KG1 (cell line): ENCODE results near the gene CRTC2.
"Not testable (repeated sequence)": the region's sequence is repeated elsewhere in the genome, so short reads cannot be mapped to it uniquely, and the experiment has no call there.

Experiments
- DNase-seq: peaks from one replicate; lab custom pipeline; 2025; lab: John Stamatoyannopoulos, UW

The CRTC2 gene

GRCh38 chr1:153929426-153929825 lies 29.0 kb downstream of the CRTC2 start:
- no peak for DNase-seq

DNA sequence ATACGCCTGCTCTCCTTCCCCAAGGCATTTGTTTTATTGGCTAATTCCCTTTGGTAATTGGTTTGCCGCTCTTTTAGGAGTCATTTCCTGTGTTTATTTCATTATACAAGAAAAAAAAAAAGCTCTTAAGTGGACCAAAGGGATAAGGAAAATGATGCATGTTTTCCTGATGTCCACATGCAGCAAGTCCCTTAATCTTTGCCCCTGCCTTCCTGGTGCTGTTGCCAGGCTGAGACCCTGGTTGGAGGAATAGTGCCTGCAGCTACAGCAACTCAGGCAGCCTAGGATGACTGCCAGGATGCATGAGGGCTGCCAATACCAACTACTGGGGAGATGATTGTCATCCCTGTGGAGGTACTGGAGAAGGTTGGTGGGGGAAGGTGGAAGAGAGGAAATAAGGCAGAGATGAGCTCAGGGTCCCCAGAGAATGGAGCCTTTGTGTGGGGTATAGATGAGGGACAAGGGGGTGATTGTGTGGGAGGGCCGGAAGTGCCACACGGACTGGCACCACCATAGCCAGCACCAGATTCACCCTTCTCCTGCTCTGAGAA lies 29.5 kb downstream of the CRTC2 start:
- no peak for DNase-seq

GRCh38 chr1:153928245-153928644 lies 30.2 kb downstream of the CRTC2 start:
- DNase-seq: no peak

- DNase-seq: no peak
These were observed 32.0 kb downstream of the CRTC2 start for GRCh38 chr1:153926405-153926804.

- peak; percentile 99 for DNase-seq
These were observed 35.2 kb downstream of the CRTC2 start, which contains the start of gene GATAD2B for GRCh38 chr1:153922972-153923925. Gene GATAD2B, minus strand, starts transcription at chr1:153922972. Its CDS starts 94,625 bp downstream, at chr1:153828347.

DNA sequence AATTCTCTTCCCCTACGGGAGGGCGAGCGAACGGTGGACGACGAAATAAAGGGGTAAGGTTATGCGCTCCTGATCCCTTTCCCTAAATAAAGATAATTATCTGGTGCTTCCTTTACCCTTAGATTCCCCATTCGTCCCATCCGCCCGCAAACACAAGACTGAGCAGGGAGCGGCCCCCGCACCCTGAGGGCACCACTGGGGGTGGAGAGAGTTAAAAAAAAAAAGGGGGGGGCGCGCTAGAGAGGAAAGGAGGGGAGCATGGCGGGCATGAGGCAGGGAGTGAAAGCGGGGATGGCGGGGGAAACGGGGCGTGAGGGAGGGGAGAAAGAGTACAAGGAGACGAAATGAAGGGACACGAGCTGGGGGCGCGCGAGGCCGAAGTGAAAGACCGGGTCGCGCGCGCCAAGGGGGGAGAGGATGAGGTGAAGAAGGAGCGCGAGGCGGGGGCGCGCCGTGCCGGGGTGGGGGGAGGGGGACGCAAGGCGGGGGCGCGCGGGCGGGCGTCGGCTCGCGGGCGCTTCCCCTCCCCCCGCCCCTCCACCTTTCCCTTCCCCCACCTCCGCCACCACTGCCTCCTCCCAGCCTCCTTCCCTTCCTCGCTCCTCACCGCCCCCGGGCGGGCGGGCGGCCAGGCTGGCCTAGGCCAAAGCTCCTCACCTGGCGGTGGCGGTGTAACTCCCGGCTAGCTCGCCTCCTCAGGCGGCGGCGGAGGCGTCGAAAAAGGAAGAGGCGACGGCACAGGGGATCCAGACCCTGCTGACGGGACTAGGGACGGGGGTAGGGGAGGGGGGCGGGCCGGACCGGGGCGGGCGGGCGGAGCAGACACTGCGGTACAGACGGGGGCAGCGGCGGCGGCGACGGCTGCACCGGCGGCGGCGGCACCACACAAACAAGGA lies 36.1 kb downstream of the CRTC2 start:
- peak; percentile 67 for DNase-seq

- DNase-seq: no peak
These were observed 36.7 kb downstream of the CRTC2 start for GRCh38 chr1:153921803-153922075.

DNA sequence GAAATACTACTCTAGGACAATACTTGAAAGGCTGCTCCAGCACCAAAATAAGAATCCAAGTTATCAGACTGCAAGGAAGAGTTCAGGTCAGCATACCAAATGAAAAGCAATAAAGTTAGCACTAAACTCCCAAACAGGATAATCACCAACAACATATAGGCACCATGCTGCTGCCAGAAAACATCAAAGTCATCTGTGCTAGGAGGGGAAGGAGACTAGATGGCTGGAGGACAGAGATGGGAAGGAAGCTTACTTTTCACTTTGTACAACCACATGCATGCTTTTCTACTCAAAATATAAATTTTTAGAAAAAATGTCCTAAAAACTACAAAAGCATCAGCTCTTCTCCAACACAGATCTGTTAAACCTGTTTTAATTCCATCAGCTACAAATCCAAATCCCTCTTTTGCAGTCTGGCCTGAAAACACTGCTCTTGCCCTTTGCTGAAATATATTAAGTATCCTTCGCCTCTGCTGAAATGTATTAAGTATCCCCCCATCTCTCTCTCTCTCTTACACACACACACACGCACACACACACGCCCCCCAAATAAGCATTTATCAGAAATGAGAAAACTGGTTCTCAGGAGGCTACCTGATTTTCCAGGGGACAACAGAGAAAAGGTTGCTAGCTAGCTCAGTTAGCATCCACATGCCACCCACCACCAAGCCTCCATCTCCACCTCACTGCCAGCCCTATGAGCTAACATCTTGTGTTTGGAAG lies 37.2 kb downstream of the CRTC2 start:
- no peak for DNase-seq

GRCh38 chr1:153919876-153920852 lies 38.2 kb downstream of the CRTC2 start:
- DNase-seq: peak; percentile 54

DNA sequence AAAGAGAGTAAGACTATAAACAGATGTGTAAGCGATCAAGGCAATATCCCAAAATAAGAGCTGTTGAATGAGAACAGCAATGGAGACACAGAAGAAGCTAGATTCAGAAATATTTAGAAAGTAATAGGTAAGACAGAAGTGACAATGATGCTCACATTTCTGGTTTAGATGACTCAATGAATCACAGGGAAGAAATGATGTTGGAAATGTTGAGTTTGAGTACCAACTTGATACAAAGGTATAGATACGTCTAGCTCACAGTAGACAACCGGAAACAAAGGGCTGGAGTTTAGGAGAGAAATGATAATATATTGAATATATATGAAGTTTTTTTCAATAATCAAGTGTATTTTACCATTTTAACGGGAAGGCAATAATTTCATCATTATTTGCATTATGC lies 42.1 kb downstream of the CRTC2 start:
- DNase-seq: no peak

GRCh38 chr1:153912349-153912748 lies 46.1 kb downstream of the CRTC2 start:
- DNase-seq: no peak

DNA sequence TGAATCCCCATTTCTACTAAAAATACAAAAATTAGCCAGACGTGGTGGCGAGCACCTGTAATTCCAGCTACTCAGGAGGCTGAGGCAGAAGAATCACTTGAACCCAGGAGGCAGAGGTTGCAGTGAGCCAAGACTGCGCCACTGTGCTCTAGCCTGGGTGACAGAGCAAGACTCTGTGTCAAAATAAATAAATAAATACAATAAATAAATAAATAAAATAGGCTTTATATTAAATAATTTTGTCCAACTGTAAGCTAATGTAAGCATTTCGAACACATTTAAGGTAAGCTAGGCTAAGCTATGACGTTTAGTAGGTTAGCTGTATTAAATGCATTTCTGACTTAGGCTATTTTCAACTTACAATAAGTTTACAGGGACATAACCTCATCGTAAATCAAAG lies 47.9 kb downstream of the CRTC2 start:
- not testable (repeated sequence) for DNase-seq

DNA sequence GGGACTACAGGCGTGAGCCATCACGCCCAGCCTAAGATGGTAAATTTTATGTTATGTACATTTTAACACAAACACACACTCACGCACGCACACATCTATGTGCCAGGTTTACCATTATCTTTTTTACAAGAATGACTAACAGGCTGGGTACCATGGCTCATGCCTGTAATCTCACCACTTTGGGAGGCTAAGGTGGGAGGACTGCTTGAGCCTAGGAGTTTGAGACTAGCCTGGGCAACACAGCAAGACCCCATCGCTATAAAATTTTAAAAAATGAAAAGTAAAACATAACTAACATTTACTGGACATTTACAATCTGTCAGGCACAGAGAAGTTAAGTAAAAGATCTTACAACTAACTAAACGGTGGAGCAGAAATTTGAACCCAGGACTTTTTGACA lies 50.3 kb downstream of the CRTC2 start:
- no peak for DNase-seq

- no peak for DNase-seq
These were observed 51.3 kb downstream of the CRTC2 start for GRCh38 chr1:153907134-153907533.

- no peak for DNase-seq
These were observed 52.0 kb downstream of the CRTC2 start for GRCh38 chr1:153906396-153906795.

DNA sequence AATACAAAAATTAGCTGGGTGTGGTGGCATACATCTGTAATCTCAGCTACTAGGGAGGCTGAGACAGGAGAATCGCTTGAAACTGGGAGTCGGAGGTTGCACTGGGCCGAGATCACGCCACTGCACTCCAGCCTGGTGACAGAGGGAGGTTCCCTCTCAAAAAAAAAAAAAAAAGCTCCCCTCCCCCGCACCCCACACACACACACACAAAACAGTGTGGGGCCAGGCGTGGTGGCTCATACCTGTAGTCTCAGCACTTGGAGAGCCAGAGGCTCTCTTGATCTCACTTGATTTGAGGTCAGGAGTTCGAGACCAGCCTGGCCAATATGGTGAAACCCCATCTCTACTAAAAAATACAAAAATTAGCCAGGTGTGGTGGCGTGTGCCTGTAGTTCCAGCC lies 52.5 kb downstream of the CRTC2 start:
- DNase-seq: not testable (repeated sequence)

- no peak for DNase-seq
These were observed 54.5 kb downstream of the CRTC2 start for GRCh38 chr1:153903841-153904455.

- DNase-seq: no peak
These were observed 58.9 kb downstream of the CRTC2 start for GRCh38 chr1:153899509-153899908.
